ENCODE data around the gene GRID1.
"Not testable (repeated sequence)": the region's sequence is repeated elsewhere in the genome, so short reads cannot be mapped to it uniquely, and the experiment has no call there.

GRID1 gene

GRCh38 chr10:86124734-86125133, 241.9 kb downstream of the GRID1 start:
- DNase-seq, result no peak

GRCh38 chr10:86123715-86124114, 242.9 kb downstream of the GRID1 start:
- no peak for DNase-seq

- DNase-seq, result no peak
Observed at GRCh38 chr10:86123304-86123703, 243.3 kb downstream of the GRID1 start.

GRCh38 chr10:86122646-86123045, 243.9 kb downstream of the GRID1 start:
- no peak for DNase-seq

GRCh38 chr10:86121200-86121599, 245.4 kb downstream of the GRID1 start:
- DNase-seq, result no peak

GRCh38 chr10:86117051-86117450, 249.5 kb downstream of the GRID1 start:
- DNase-seq, result peak in 1 of 5 experiments; percentile 7

- DNase-seq, result no peak
Observed at GRCh38 chr10:86113983-86114382, 252.6 kb downstream of the GRID1 start.

GRCh38 chr10:86113501-86113900, 253.1 kb downstream of the GRID1 start:
- no peak for DNase-seq

- DNase-seq, result no peak
Observed at GRCh38 chr10:86113044-86113443, 253.6 kb downstream of the GRID1 start.

- no peak for DNase-seq
Observed at GRCh38 chr10:86111902-86112545, 254.6 kb downstream of the GRID1 start.

GRCh38 chr10:86110156-86110786, 256.3 kb downstream of the GRID1 start:
- no peak for DNase-seq

GRCh38 chr10:86109421-86109820, 257.2 kb downstream of the GRID1 start:
- no peak for DNase-seq

- DNase-seq, result no peak
Observed at GRCh38 chr10:86108696-86109095, 257.9 kb downstream of the GRID1 start.

GRCh38 chr10:86107611-86108310, 258.8 kb downstream of the GRID1 start:
- DNase-seq, result not testable (repeated sequence)

GRCh38 chr10:86107131-86107530, 259.5 kb downstream of the GRID1 start:
- DNase-seq, result no peak

- DNase-seq, result no peak
Observed at GRCh38 chr10:86106616-86107015, 260.0 kb downstream of the GRID1 start.

GRCh38 chr10:86105640-86106039, 261.0 kb downstream of the GRID1 start:
- DNase-seq, result no peak

GRCh38 chr10:86105181-86105580, 261.4 kb downstream of the GRID1 start:
- no peak for DNase-seq

GRCh38 chr10:86104611-86105145, 261.9 kb downstream of the GRID1 start:
- no peak for DNase-seq

- no peak for DNase-seq
Observed at GRCh38 chr10:86104156-86104555, 262.4 kb downstream of the GRID1 start.

- no peak for DNase-seq
Observed at GRCh38 chr10:86103391-86104101, 263.0 kb downstream of the GRID1 start.

- no peak for DNase-seq
Observed at GRCh38 chr10:86102451-86102850, 264.1 kb downstream of the GRID1 start.

- DNase-seq, result no peak
Observed at GRCh38 chr10:86102031-86102430, 264.6 kb downstream of the GRID1 start.

All from T-helper 2 cell (primary cell).